GM23248 (cell line): ENCODE measurements around the gene LEFTY2.

Experiments used
- EZH2 ChIP-seq: fragments of 200-600 bp; sonication (generic); IDR thresholded peaks from 2 replicates; pipeline ENCODE4 v1.6.1; 2018; ENCODE audit warnings: antibody characterized with exemption, mild to moderate bottlenecking; ENCODE audit not compliant: insufficient read depth, poor library complexity, severe bottlenecking
- EZH2phosphoT487 ChIP-seq: fragments of 200-600 bp; sonication (generic); IDR thresholded peaks from 2 replicates; pipeline ENCODE4 v1.6.1; 2018; ENCODE audit warnings: antibody characterized with exemption, moderate library complexity, mild to moderate bottlenecking, low read depth; ENCODE audit not compliant: insufficient read depth

GRCh38 chr1:225923692-225924555 is 17.1 kb downstream of the LEFTY2 start, which contains the start of gene PYCR2:
- TF ChIP-seq EZH2phosphoT487 (no peak), EZH2 (no peak)
